Measurements from ENCODE around the gene PFDN6.

- TF ChIP-seq SP1 (IDR thresholded peaks at IDR 0.05) = no peak
- TF ChIP-seq ARNT (IDR thresholded peaks at IDR 0.05) = no peak
- no peak for TF ChIP-seq PKNOX1 (IDR thresholded peaks at IDR 0.05)
- no peak for TF ChIP-seq TARDBP (IDR thresholded peaks at IDR 0.05)
- TF ChIP-seq FOXA1 (IDR thresholded peaks at IDR 0.05) = no peak
- no peak for TF ChIP-seq BHLHE40 (IDR thresholded peaks at IDR 0.05; ENCODE audit: borderline replicate concordance)
- no peak for TF ChIP-seq FOXK2 (IDR thresholded peaks at IDR 0.05)
- TF ChIP-seq FOXM1 (IDR thresholded peaks at IDR 0.05; ENCODE audit: borderline replicate concordance) = no peak
- no peak for TF ChIP-seq NFRKB (IDR thresholded peaks at IDR 0.05)
- TF ChIP-seq ZNF384 (IDR thresholded peaks at IDR 0.05) = no peak
- no peak for TF ChIP-seq ELF4 (IDR thresholded peaks at IDR 0.05)
- TF ChIP-seq HDGF (IDR thresholded peaks at IDR 0.05; ENCODE audit: borderline replicate concordance) = no peak
- TF ChIP-seq L3MBTL2 (conservative IDR thresholded peaks at IDR 0.05) = no peak
- TF ChIP-seq LEF1 (IDR thresholded peaks at IDR 0.05; ENCODE audit: borderline replicate concordance) = no peak
Measured at GRCh38 chr6:33296797-33297405, 7.5 kb downstream of the PFDN6 start.
